GM12878 (cell line): ENCODE measurements around the gene PLK5. TPM values are rescaled to one million over a fixed set of nuclear protein-coding genes. Genes with fewer than 3 reads are reported as not detected.

Experiments
- ATAC-seq: fragments of 200-7000 bp; cut with Tn5 transposase; 3 replicates; pipeline ENCODE4 v1.9.1; 2020; ENCODE audit warnings: mild to moderate bottlenecking, moderate library complexity
- BruUV-seq: library from RNA; stranded (reverse); fragments of 400-500 nt; replicated peaks from 2 replicates; lab custom pipeline; 2021; lab: Mats Ljungman, UMichigan
- CTCF ChIA-PET: fragments of 300-600 bp; sonication (Branson Sonifier 250); formaldehyde crosslinking; extraction: SDS; loops from one replicate; lab custom pipeline; 2021; ENCODE audit warnings: inconsistent platforms; lab: Yijun Ruan, JAX
- POLR2A ChIA-PET: fragments of 350-600 bp; formaldehyde crosslinking; extraction: SDS; loops from one replicate; lab custom pipeline; 2021; ENCODE audit warnings: inconsistent platforms; lab: Charles Lee
- RAD21 ChIA-PET: fragments of 300-600 bp; sonication (Branson Sonifier 250); formaldehyde crosslinking; loops from one replicate; lab custom pipeline; 2023; ENCODE audit warnings: antibody characterized with exemption; ENCODE audit not compliant: unreplicated experiment; lab: Charles Lee
- SMC1A ChIA-PET: fragments of 300-600 bp; sonication (Branson Sonifier 250); formaldehyde crosslinking; loops from one replicate; lab custom pipeline; 2023; ENCODE audit not compliant: unreplicated experiment, uncharacterized antibody; lab: Charles Lee
- DNase-seq: peaks from one replicate; pipeline ENCODE4 v3.0.0-alpha.2; 2011; ENCODE audit warnings: low read depth, low spot score
- FAIRE-seq: peaks from 3 replicates; lab custom pipeline; 2011; peaks lifted over from hg19 to GRCh38; lab: Jason Lieb, UNC
- H2AFZ ChIP-seq: 2 replicates; pipeline ENCODE4 v1.6.0; 2011; ENCODE audit warnings: low read depth, low read length, control low read depth; ENCODE audit not compliant: control insufficient read depth
- H3K27ac ChIP-seq: 2 replicates; pipeline ENCODE4 v1.5.1; 2011; ENCODE audit warnings: control low read depth; ENCODE audit not compliant: control insufficient read depth, insufficient read depth
- H3K27me3 ChIP-seq, 2 experiments: replicated peaks in 1 of 2; 2 replicates each; pipeline versions ENCODE4 v1.6.0 to v1.6.1; 2011; ENCODE audit warnings: low read length in 1 of 2; ENCODE audit not compliant: control insufficient read depth in 2 of 2, insufficient read depth in 2 of 2
- H3K36me3 ChIP-seq, 2 experiments: 2 replicates each; pipeline ENCODE4 v1.5.1; 2011; ENCODE audit warnings: low read length in 1 of 2; ENCODE audit not compliant: control insufficient read depth in 2 of 2, insufficient read depth in 2 of 2
- H3K4me1 ChIP-seq: 2 replicates; pipeline ENCODE4 v1.6.1; 2011; ENCODE audit warnings: mild to moderate bottlenecking, low read length, moderate library complexity, mixed read lengths; ENCODE audit not compliant: control insufficient read depth, insufficient read depth
- H3K4me2 ChIP-seq: 2 replicates; pipeline ENCODE4 v1.6.0; 2011; ENCODE audit warnings: control low read depth; ENCODE audit not compliant: control insufficient read depth, insufficient read depth
- H3K4me3 ChIP-seq: fragments of 200-600 bp; sonication (generic); 2 replicates; pipeline ENCODE4 v1.5.1; 2016
- H3K79me2 ChIP-seq: 2 replicates; pipeline ENCODE4 v1.6.0; 2011; ENCODE audit warnings: low read length; ENCODE audit not compliant: control insufficient read depth, insufficient read depth
- H3K9ac ChIP-seq: 2 replicates; pipeline ENCODE4 v1.8.0; 2011; ENCODE audit warnings: low read length, control low read depth, mixed read lengths; ENCODE audit not compliant: control insufficient read depth, insufficient read depth
- H3K9me3 ChIP-seq: replicated peaks from 3 replicates; pipeline ENCODE4 v1.5.1; 2011; ENCODE audit warnings: mild to moderate bottlenecking, low read length; ENCODE audit not compliant: control insufficient read depth, insufficient read depth
- H4K20me1 ChIP-seq: 2 replicates; pipeline ENCODE4 v1.6.0; 2011; ENCODE audit not compliant: control insufficient read depth, insufficient read depth
- ATF3 ChIP-seq: IDR thresholded peaks from 2 replicates; pipeline ENCODE4 v1.6.1; 2011; ENCODE audit warnings: low read depth, mild to moderate bottlenecking, low read length, moderate library complexity, borderline replicate concordance; ENCODE audit errors: extremely low read depth
- CBX3 ChIP-seq: fragments of 200-600 bp; sonication (generic); IDR thresholded peaks from 2 replicates; pipeline ENCODE4 v1.6.1; 2016; ENCODE audit warnings: low read depth, borderline replicate concordance
- CHD2 ChIP-seq: IDR thresholded peaks from 2 replicates; pipeline ENCODE4 v1.6.1; 2011; ENCODE audit warnings: low read depth, low read length, improper control_type of control experiment, borderline replicate concordance
- DPF2 ChIP-seq: fragments of 450-650 bp; IDR thresholded peaks from 2 replicates; pipeline ENCODE4 v1.6.1; 2017; ENCODE audit warnings: mild to moderate bottlenecking
- E4F1 ChIP-seq: fragments of 450-650 bp; IDR thresholded peaks from 2 replicates; pipeline ENCODE4 v1.6.1; 2018; ENCODE audit warnings: borderline replicate concordance, mild to moderate bottlenecking; ENCODE audit not compliant: partially characterized antibody
- FOXK2 ChIP-seq: fragments of 450-650 bp; IDR thresholded peaks from 2 replicates; pipeline ENCODE4 v1.6.1; 2017; ENCODE audit warnings: mild to moderate bottlenecking, moderate library complexity
- GATAD2B ChIP-seq: fragments of 450-650 bp; conservative IDR thresholded peaks from 2 replicates; pipeline ENCODE4 v1.6.1; 2017; ENCODE audit warnings: low read depth, mild to moderate bottlenecking, moderate library complexity
- MEF2B ChIP-seq: fragments of 450-650 bp; IDR thresholded peaks from 2 replicates; pipeline ENCODE4 v1.6.1; 2018; ENCODE audit warnings: mild to moderate bottlenecking, moderate library complexity; ENCODE audit not compliant: partially characterized antibody, poor library complexity, severe bottlenecking
- NKRF ChIP-seq: fragments of 450-650 bp; conservative IDR thresholded peaks from 2 replicates; pipeline ENCODE4 v1.6.1; 2017; ENCODE audit warnings: mild to moderate bottlenecking, moderate library complexity
- NR2C1 ChIP-seq: fragments of 450-650 bp; IDR thresholded peaks from 2 replicates; pipeline ENCODE4 v1.6.1; 2017; ENCODE audit warnings: antibody characterized with exemption, mild to moderate bottlenecking, moderate library complexity
- PAX8 ChIP-seq: fragments of 450-650 bp; IDR thresholded peaks from 2 replicates; pipeline ENCODE4 v1.6.1; 2017; ENCODE audit warnings: mild to moderate bottlenecking, moderate library complexity
- SMAD5 ChIP-seq: IDR thresholded peaks from 2 replicates; pipeline ENCODE4 v1.6.1; 2016; ENCODE audit warnings: antibody characterized with exemption, low read depth
- SMC3 ChIP-seq: IDR thresholded peaks from 2 replicates; pipeline ENCODE4 v1.6.1; 2011; ENCODE audit warnings: low read length, improper control_type of control experiment, borderline replicate concordance
- TBL1XR1 ChIP-seq: IDR thresholded peaks from 2 replicates; pipeline ENCODE4 v1.6.1; 2012; ENCODE audit warnings: low read depth, low read length, improper control_type of control experiment
- USF2 ChIP-seq: IDR thresholded peaks from 2 replicates; pipeline ENCODE4 v1.6.1; 2011; ENCODE audit warnings: low read depth, low read length, improper control_type of control experiment, borderline replicate concordance
- WGBS: methylation state at CpG from one replicate; pipeline ENCODE4 v1.1.6; 2016; ENCODE audit warnings: low lambda C conversion rate; ENCODE audit not compliant: insufficient replicate concordance, insufficient coverage; ENCODE audit errors: missing lambda C conversion rate; 5-methylcytosine and 5-hydroxymethylcytosine counted together
- in situ Hi-C: fragments of 300-500 bp; cut with MboI; formaldehyde crosslinking; loops from 9 replicates; pipeline ENCODE4 v1.14.3; 2018; ENCODE audit warnings: mixed read lengths
- intact Hi-C: fragments of 100-400 bp; cut with micrococcal nuclease; formaldehyde crosslinking; loops from one replicate; pipeline ENCODE4 v1.14.2; 2022; ENCODE audit not compliant: unreplicated experiment
- polyA plus RNA-seq, 11 experiments: library from polyadenylated mRNA; depleted of rRNA in 4 of 11; unstranded in 6 of 11; stranded (reverse) in 5 of 11; fragments of >200 nt; fragmentation: Nextera tagmentation in 4 of 11; fragmentation: Illumina TruSeq in 1 of 11; extraction: Ambion mirVana in 4 of 11; extraction: Trizol in 1 of 11; gene quantifications; 1 replicate in 1 of 11; 2 replicates in 10 of 11; pipeline versions ENCODE4 v1.2.1 to v1.2.3, GENCODE V29; 2011 to 2016; ENCODE audit warnings: inconsistent platforms in 2 of 11, missing spikeins in 2 of 11, low read depth in 1 of 11
- total RNA-seq, 4 experiments: library from RNA; depleted of rRNA in 3 of 4; stranded (reverse); fragments of >200 nt in 3 of 4; fragmentation: Illumina TruSeq in 1 of 4; extraction: Trizol in 1 of 4; gene quantifications; 2 replicates each; pipeline versions ENCODE4 v1.2.1 to v1.2.3, GENCODE V29; 2013 to 2021

The PLK5 gene
- total and polyA plus RNA-seq, 10 of the 15 experiments (the other 5 are each of a cell fraction or from before 2014, with no cell fraction given), result 0.13 TPM; not detected in 9

- no peak overlapping the region for H2AFZ ChIP-seq
- SMC1A ChIA-PET, result interaction anchor here (0.7 kb wide), 1 partner anchor 257 kb away, joined by 3 read pairs; no protein-coding TSS in a partner anchor
- DNase-seq (no peak), ATAC-seq (no peak), FAIRE-seq (no peak)
- H3K4me1 ChIP-seq, result no peaks in the 10 kb centered on the region
- H3K36me3 ChIP-seq, result no peaks in the 10 kb centered on the region
- 49% methylated on average over 15 of the region's 15 CpGs for WGBS
- no peaks in the 10 kb centered on the region for H3K9me3 ChIP-seq
- POLR2A ChIA-PET, result no interaction called here
- RAD21 ChIA-PET, result no interaction called here
- H3K9ac ChIP-seq, result no peak overlapping the region
- intact Hi-C loops, result no loop called here
- TF ChIP-seq MEF2B (no peak), CBX3 (no peak), GATAD2B (no peak), NKRF (no peak), DPF2 (no peak), TBL1XR1 (no peak), ATF3 (no peak), SMC3 (no peak), CHD2 (no peak), FOXK2 (no peak), PAX8 (no peak), USF2 (no peak), NR2C1 (no peak), E4F1 (no peak), SMAD5 (no peak)
- no peak overlapping the region for H3K4me3 ChIP-seq
- no peak overlapping the region for H3K27ac ChIP-seq
- no peak overlapping the region for H3K4me2 ChIP-seq
- CTCF ChIA-PET, result no interaction called here
- in situ Hi-C loops, result no loop called here
- H4K20me1 ChIP-seq, result no peaks in the 10 kb centered on the region
- no TSS peak for BruUV-seq
- H3K79me2 ChIP-seq, result no peaks in the 10 kb centered on the region
- no peaks in the 10 kb centered on the region for H3K27me3 ChIP-seq
Measured at GRCh38 chr19:1538978-1539377, 15.1 kb downstream of the PLK5 start.
